GM10248 (cell line): ENCODE measurements around the gene CUBN.

ENCODE experiments used
- CTCF ChIA-PET: fragments of 300-600 bp; sonication (Branson Sonifier 250); formaldehyde crosslinking; extraction: SDS; loops from one replicate; lab custom pipeline; 2021; ENCODE audit warnings: antibody characterized with exemption; lab: Yijun Ruan, JAX
- POLR2A ChIA-PET: fragments of 350-650 bp; sonication (Branson Sonifier 250); formaldehyde crosslinking; extraction: SDS; loops from one replicate; lab custom pipeline; 2020; ENCODE audit warnings: antibody characterized with exemption; lab: Yijun Ruan, JAX
- DNase-seq: peaks from one replicate; pipeline ENCODE4 v3.0.0; 2012; ENCODE audit errors: extremely low spot score
- TF ChIP-seq, protein P1 (sequence below): IDR thresholded peaks from 2 replicates; pipeline ENCODE4 v1.5.1; 2012; ENCODE audit warnings: mild to moderate bottlenecking, low read depth; ENCODE audit errors: extremely low read depth, missing control alignments, control extremely low read depth

The CUBN gene

DNA sequence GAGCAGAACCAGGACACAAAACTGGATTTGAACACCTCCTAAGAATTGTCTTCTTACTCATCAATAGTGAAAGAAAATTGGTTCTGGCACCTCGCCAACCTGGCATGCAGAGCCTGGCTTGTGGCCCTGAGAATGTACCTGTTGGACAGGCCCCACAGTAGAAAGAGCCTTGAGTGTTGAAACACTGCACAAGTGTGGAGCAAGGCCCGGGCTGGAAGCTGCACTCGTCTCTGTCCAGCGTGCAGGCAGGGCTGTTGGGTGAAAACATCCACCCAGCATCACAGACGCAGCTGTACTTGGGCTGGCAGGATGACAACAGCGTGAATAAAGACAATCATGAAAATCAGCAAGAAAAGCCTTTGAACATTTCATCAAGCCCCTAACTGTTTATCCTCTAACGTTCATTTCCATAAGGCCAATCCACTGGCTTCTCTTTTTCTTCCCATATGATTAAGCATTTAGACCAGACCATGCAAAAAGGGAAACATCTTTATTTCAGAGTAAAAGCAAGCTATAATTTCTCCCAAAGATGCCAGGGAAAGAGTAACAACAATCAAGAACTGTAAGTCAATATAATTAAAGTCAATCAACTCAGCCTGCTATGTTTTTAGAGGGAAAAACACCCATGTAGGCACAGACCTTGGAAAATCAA lies 15.6 kb downstream of the CUBN start:
- DNase-seq, result no peak
- ChIA-PET CTCF (no interaction called here), POLR2A (no interaction called here)
- TF ChIP-seq, protein P1, sequence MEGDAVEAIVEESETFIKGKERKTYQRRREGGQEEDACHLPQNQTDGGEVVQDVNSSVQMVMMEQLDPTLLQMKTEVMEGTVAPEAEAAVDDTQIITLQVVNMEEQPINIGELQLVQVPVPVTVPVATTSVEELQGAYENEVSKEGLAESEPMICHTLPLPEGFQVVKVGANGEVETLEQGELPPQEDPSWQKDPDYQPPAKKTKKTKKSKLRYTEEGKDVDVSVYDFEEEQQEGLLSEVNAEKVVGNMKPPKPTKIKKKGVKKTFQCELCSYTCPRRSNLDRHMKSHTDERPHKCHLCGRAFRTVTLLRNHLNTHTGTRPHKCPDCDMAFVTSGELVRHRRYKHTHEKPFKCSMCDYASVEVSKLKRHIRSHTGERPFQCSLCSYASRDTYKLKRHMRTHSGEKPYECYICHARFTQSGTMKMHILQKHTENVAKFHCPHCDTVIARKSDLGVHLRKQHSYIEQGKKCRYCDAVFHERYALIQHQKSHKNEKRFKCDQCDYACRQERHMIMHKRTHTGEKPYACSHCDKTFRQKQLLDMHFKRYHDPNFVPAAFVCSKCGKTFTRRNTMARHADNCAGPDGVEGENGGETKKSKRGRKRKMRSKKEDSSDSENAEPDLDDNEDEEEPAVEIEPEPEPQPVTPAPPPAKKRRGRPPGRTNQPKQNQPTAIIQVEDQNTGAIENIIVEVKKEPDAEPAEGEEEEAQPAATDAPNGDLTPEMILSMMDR, result no peak

DNA sequence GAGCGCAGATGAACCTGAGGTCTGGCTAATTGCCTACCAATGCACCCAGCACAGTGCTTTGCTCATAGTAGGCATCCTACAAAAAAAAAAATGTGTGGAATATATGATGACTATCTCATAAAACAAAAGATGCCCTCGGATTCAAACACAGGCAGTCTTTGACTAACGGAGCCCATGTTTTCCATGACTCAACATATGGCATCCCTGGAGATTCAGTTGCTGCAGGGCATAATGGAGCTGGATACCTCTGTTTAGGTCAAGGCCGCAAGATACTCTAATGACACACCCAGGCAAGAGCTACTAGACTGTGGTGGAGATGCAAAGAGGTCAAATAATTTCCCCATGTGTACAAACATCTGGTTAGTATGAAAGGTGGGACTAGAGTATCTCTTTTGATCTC lies 16.3 kb downstream of the CUBN start:
- POLR2A ChIA-PET, result no interaction called here
- TF ChIP-seq, protein P1, result no peak
- no peak for DNase-seq
- CTCF ChIA-PET, result no interaction called here

DNA sequence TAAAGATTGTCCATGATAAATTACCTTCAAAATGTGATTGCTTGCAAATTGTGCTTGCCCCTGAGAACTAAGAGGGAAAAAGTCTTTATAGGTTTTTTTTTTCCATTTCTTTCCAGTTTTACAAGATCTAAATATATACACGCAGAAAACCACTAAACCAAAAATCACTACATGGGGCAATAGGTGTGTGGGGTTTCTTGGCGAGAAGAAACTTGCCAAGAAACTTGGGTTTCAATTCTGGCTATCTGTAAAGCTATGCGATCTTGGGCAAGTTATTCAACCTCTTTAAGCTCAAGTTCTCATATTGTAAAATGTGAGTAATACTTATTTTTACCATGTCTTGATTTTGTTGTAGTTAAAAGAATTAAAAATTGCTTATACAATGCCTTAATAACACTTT lies 17.0 kb downstream of the CUBN start:
- TF ChIP-seq, protein P1, result no peak
- DNase-seq, result no peak
- ChIA-PET CTCF (no interaction called here), POLR2A (no interaction called here)

DNA sequence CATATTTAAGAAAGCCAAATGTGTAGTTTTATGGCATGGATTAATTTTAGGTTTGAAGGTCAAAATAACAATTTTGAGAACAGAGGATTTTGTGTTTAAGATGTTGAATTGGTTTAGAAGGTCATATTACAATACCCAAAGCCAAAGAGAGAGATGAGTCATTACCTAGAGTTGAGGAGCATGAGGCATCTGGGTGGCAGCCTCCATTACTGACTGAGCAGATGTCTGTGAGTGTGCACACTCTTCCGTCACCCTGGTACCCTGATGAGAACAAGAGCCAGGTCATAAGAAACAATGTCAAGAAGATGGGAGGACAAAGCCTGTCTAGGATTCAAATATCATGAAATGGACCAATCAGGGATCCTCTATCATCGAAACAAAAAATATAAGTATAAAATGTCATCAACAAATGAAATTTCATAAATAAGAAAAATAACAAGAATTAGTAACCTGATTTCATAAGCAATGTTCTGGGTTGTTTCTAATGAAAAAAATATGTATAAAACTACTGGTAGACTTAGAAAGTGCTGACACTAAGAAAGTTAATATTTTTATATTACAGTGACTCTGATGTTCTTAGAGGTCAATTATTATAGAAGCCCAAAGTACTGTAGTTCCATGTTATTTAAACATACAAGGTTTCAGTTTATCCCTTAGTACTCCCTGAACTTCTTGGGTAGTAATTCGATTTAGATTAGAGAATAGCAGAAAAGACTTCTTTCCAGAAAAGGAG lies 20.0 kb downstream of the CUBN start:
- TF ChIP-seq, protein P1, result no peak
- POLR2A ChIA-PET, result no interaction called here
- no peak for DNase-seq
- CTCF ChIA-PET, result no interaction called here

DNA sequence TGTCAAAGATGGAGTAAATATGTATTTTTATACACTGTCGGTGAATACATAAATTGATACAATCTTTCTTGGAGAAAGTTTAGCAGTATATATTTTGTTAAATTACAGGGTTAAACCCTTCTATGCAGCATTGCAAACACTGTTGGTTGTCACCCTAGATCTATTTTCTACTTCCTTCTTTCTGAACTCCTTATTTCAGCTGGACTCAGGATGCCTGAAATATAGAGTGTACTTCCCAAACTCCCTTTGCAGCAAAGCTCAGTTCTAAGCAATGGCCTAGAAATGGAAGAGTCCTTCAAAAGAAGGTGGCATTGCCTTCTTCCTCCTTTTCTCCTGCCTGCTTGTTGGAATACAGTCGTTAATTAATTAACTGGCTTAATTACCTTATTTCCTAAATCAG lies 20.6 kb downstream of the CUBN start:
- TF ChIP-seq, protein P1, result no peak
- CTCF ChIA-PET, result no interaction called here
- DNase-seq, result no peak
- POLR2A ChIA-PET, result no interaction called here

DNA sequence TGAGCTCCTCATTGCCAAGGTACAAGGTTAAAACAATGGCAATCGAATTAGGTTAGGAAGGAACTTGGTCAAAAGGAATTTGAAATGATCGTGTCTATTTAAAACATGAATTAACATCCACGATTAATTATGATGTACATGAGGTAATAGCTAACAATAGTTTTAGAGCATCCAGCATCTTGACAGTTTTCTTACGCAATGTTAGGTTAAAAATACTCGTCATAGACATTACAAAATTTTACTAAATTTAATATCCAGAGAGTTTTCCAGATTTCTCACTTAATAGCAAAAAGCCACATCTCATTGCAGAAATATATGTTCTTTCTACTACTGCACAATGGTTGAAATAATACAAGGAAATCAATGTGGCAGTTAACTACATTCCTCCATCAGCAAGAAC lies 22.6 kb downstream of the CUBN start:
- no peak for DNase-seq
- TF ChIP-seq, protein P1, result no peak
- CTCF ChIA-PET, result interaction anchor here (1.1 kb wide), 1 partner anchor 20 kb away, joined by 3 read pairs; no protein-coding TSS in a partner anchor
- POLR2A ChIA-PET, result no interaction called here
